ENCODE data around the gene NMT1. TPM values are rescaled to one million over a fixed set of nuclear protein-coding genes. Genes with fewer than 3 reads are reported as not detected.

Gene NMT1
- total and polyA plus RNA-seq, 2 of the 13 experiments (the other 11 are each of a cell fraction or from before 2014, with no cell fraction given), result 75.7 to 142 TPM

GRCh38 chr17:45101883-45102811 is 41.0 kb downstream of the NMT1 start (continued):
- no peak for TF ChIP-seq AKNA (CRISPR knock-in tag; IDR thresholded peaks at IDR 0.05; ENCODE audit: borderline replicate concordance)
- no peak for TF ChIP-seq IKZF1 (IDR thresholded peaks at IDR 0.05)
- peak; percentile 32; the same call in 1 of the 2 replicates for TF ChIP-seq MAX (IDR thresholded peaks at IDR 0.05)
- TF ChIP-seq SSRP1 (CRISPR knock-in tag; IDR thresholded peaks at IDR 0.05), result 0 out of 2 replicates have a peak, but pooled peaks have one; percentile 48
- TF ChIP-seq HOXD1 (CRISPR knock-in tag; IDR thresholded peaks at IDR 0.05), result 0 out of 2 replicates have a peak, but pooled peaks have one; percentile 48
- TF ChIP-seq MZF1 (CRISPR knock-in tag; IDR thresholded peaks at IDR 0.05; ENCODE audit: borderline replicate concordance), result no peak
- TF ChIP-seq SIX4 (CRISPR knock-in tag; IDR thresholded peaks at IDR 0.05), result no peak

Data from HepG2 (cell line).